NT2/D1 (cell line): Measurements from ENCODE around the gene ZNF574.

Experiments
- SUZ12 ChIP-seq: IDR thresholded peaks from 2 replicates; pipeline ENCODE4 v1.6.1; 2011; ENCODE audit not compliant: insufficient read length, insufficient read depth; ENCODE audit errors: extremely low read depth
- YY1 ChIP-seq: IDR thresholded peaks from 2 replicates; pipeline ENCODE4 v1.6.1; 2011; ENCODE audit not compliant: insufficient read length, insufficient read depth

DNA sequence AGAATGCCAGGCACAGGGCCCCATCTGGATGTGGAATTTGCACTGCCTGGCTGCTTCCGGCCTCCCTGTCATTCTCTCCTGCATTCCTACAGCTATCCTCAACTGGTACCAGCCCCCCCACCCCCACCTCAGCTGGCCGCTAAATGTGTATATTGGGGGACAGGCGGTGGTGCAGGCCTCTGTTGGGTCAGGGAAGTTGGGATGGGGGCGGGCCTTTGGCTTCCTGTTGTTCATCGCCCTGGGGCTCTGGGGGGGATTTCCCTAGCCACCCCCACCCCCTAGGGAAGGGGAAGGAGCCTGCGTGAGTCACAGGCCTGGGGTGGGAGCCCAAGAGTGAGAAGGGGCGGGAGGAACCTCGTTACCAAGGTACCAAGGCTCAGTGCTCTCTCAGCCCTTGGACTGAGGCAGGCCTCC is 45.7 kb downstream of the ZNF574 start:
- TF ChIP-seq YY1 (no peak), SUZ12 (no peak)
